Measurements from ENCODE around the gene MCC. TPM values are rescaled to one million over a fixed set of nuclear protein-coding genes. Genes with fewer than 3 reads are reported as not detected.
A peak's percentile ranks its signal among the peaks of the same experiment; 100 is the strongest.

MCC gene
- polyA plus RNA-seq, 3 donors from 2014 or later = 0.53 to 1.2 (median 0.63) TPM

DNA sequence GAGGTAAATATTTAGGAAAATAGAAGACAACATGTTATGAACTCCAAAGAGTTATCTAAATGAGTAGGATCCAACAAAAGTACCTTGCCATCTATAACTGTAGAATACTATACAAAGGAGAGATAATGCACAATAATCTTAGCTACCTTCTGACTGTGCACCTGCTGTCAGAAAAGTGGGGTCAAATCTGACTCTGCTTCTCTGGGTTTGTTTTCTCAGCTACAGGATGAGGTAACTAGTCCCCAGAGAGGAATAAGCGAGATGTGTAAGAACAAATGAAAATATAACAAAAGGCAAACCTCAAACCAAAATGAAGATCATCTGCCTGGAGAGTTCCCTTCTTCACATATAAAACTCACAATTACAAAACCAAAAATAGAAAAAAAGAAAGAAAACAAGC, 306.8 kb downstream of the MCC start:
- DNase-seq = no peak
- no peak overlapping the region for H3K27ac Mint-ChIP-seq
- H3K4me3 Mint-ChIP-seq = no peak overlapping the region
- peaks cover 0 to 3% (median 0%) of the 10 kb centered on the region in 3 donors for H3K36me3 Mint-ChIP-seq
- H3K27me3 Mint-ChIP-seq (ENCODE audit: low read depth in 3 of 3) = peaks cover 2 to 9% (median 5%) of the 10 kb centered on the region in 3 donors
- no peaks in the 10 kb centered on the region for H3K9me3 Mint-ChIP-seq
- peaks cover 0 to 2% of the 10 kb centered on the region in 2 donors for H3K4me1 Mint-ChIP-seq

- Mint-ChIP-seq H3K4me1 (peaks cover 0 to 2% of the 10 kb centered on the region in 2 donors), H3K9me3 (no peaks in the 10 kb centered on the region), H3K36me3 (peaks cover 0 to 3% (median 0%) of the 10 kb centered on the region in 3 donors), H3K27me3 (ENCODE audit: low read depth in 3 of 3) (peaks cover 2 to 9% (median 5%) of the 10 kb centered on the region in 3 donors), H3K27ac (no peak overlapping the region), H3K4me3 (no peak overlapping the region)
- DNase-seq = no peak
Observed at GRCh38 chr5:113179156-113179555, 309.1 kb downstream of the MCC start.

- no peak overlapping the region for H3K27ac Mint-ChIP-seq
- H3K4me3 Mint-ChIP-seq = no peak overlapping the region
- peaks cover 0 to 2% of the 10 kb centered on the region in 2 donors for H3K4me1 Mint-ChIP-seq
- H3K27me3 Mint-ChIP-seq (ENCODE audit: low read depth in 3 of 3) = peaks cover under 1 to 9% (median 5%) of the 10 kb centered on the region in 3 donors
- H3K9me3 Mint-ChIP-seq = no peaks in the 10 kb centered on the region
- DNase-seq = no peak
- H3K36me3 Mint-ChIP-seq = peaks cover 0 to 3% (median 0%) of the 10 kb centered on the region in 3 donors
Observed at GRCh38 chr5:113178073-113178779, 310.0 kb downstream of the MCC start.

- H3K27me3 Mint-ChIP-seq (ENCODE audit: low read depth in 3 of 3) = peaks cover 0 to 9% (median 8%) of the 10 kb centered on the region in 3 donors
- no peak overlapping the region for H3K4me3 Mint-ChIP-seq
- peaks cover 0 to under 1% of the 10 kb centered on the region in 2 donors for H3K4me1 Mint-ChIP-seq
- no peak overlapping the region for H3K27ac Mint-ChIP-seq
- no peaks in the 10 kb centered on the region for H3K9me3 Mint-ChIP-seq
- H3K36me3 Mint-ChIP-seq = peaks cover 0 to 3% (median 0%) of the 10 kb centered on the region in 3 donors
- no peak for DNase-seq
Observed at GRCh38 chr5:113177225-113177624, 311.0 kb downstream of the MCC start.

DNA sequence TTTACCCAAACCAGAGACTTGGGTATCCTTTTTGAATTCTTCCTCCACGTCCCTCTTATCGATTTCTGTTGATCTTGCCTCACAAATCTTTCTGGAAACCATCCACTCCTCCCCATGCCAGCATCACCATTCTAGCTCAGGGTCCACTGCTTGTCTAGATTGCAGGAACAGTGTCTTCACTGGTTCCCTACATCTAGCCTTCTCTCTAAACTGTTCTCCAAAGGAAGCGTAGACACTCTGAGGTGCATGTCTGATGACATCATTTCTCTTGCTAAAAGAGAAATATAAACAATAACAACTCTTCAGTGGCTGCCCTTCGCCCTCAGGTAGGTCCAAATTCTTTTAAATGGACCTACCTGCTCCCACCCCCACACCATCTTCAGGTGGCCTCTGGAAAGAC, 311.5 kb downstream of the MCC start:
- Mint-ChIP-seq H3K36me3 (peaks cover 0 to 3% (median 0%) of the 10 kb centered on the region in 3 donors), H3K4me1 (no peaks in the 10 kb centered on the region), H3K4me3 (no peak overlapping the region), H3K9me3 (no peaks in the 10 kb centered on the region), H3K27me3 (ENCODE audit: low read depth in 3 of 3) (peaks cover 0 to 10% (median 9%) of the 10 kb centered on the region in 3 donors), H3K27ac (no peak overlapping the region)
- DNase-seq = no peak

- no peak overlapping the region for H3K27ac Mint-ChIP-seq
- H3K4me1 Mint-ChIP-seq = no peaks in the 10 kb centered on the region
- no peaks in the 10 kb centered on the region for H3K9me3 Mint-ChIP-seq
- H3K27me3 Mint-ChIP-seq (ENCODE audit: low read depth in 3 of 3) = peaks cover 0 to 10% (median 9%) of the 10 kb centered on the region in 3 donors
- peaks cover 0 to 3% (median 0%) of the 10 kb centered on the region in 3 donors for H3K36me3 Mint-ChIP-seq
- H3K4me3 Mint-ChIP-seq = no peak overlapping the region
- no peak for DNase-seq
Observed at GRCh38 chr5:113176196-113176595, 312.1 kb downstream of the MCC start.

GRCh38 chr5:113172231-113172826, 315.9 kb downstream of the MCC start:
- no peaks in the 10 kb centered on the region for H3K9me3 Mint-ChIP-seq
- H3K4me3 Mint-ChIP-seq = no peak overlapping the region
- H3K36me3 Mint-ChIP-seq = peaks cover 0 to 3% (median 0%) of the 10 kb centered on the region in 3 donors

GRCh38 chr5:113171520-113171919, 316.7 kb downstream of the MCC start:
- Mint-ChIP-seq H3K4me1 (no peaks in the 10 kb centered on the region), H3K27me3 (ENCODE audit: low read depth in 3 of 3) (peaks cover 5 to 17% (median 6%) of the 10 kb centered on the region in 3 donors), H3K36me3 (no peaks in the 10 kb centered on the region), H3K9me3 (no peaks in the 10 kb centered on the region), H3K27ac (no peak overlapping the region), H3K4me3 (no peak overlapping the region)
- no peak for DNase-seq

More at GRCh38 chr5:113172231-113172826, 315.9 kb downstream of the MCC start:
- Mint-ChIP-seq H3K4me1 (no peaks in the 10 kb centered on the region), H3K27ac (no peak overlapping the region), H3K27me3 (ENCODE audit: low read depth in 3 of 3) (peaks cover 6 to 13% (median 9%) of the 10 kb centered on the region in 3 donors)
- no peak for DNase-seq

- Mint-ChIP-seq H3K27me3 (ENCODE audit: low read depth in 3 of 3) (peaks cover 4 to 16% (median 6%) of the 10 kb centered on the region in 3 donors), H3K4me3 (no peak overlapping the region), H3K9me3 (no peaks in the 10 kb centered on the region), H3K27ac (no peak overlapping the region), H3K4me1 (no peaks in the 10 kb centered on the region), H3K36me3 (no peaks in the 10 kb centered on the region)
- DNase-seq = no peak
Observed at GRCh38 chr5:113170707-113171106, 317.5 kb downstream of the MCC start.

- Mint-ChIP-seq H3K9me3 (no peaks in the 10 kb centered on the region), H3K27ac (no peak overlapping the region), H3K27me3 (ENCODE audit: low read depth in 3 of 3) (peaks cover 5 to 16% (median 6%) of the 10 kb centered on the region in 3 donors), H3K4me1 (no peaks in the 10 kb centered on the region), H3K4me3 (no peak overlapping the region), H3K36me3 (no peaks in the 10 kb centered on the region)
- no peak for DNase-seq
Observed at GRCh38 chr5:113169720-113170119, 318.5 kb downstream of the MCC start.

DNA sequence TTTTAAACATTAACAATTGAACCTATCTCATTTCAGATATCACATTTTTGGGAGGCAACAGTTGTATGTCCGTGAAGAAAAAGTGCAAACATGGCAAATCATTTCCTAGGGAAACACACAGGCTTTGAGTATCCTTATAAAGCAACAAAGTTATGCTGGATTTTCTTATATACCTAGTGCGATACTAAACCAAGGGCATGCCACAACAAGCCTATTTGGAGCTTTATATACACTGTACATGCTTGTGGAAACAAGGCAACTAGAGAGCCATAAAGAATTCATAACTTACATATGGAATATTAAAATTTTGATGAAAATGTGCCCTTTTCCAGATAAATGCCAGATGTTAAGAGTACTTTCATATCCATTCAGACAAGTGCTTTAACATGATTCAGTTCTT, 320.3 kb downstream of the MCC start:
- Mint-ChIP-seq H3K9me3 (no peaks in the 10 kb centered on the region), H3K4me3 (no peak overlapping the region), H3K27ac (no peak overlapping the region), H3K36me3 (no peaks in the 10 kb centered on the region), H3K27me3 (ENCODE audit: low read depth in 3 of 3) (peaks cover 5 to 16% (median 10%) of the 10 kb centered on the region in 3 donors), H3K4me1 (no peaks in the 10 kb centered on the region)
- no peak for DNase-seq

GRCh38 chr5:113166852-113167366, 321.3 kb downstream of the MCC start:
- H3K4me1 Mint-ChIP-seq = peaks cover 0 to 5% of the 10 kb centered on the region in 2 donors
- H3K9me3 Mint-ChIP-seq = no peaks in the 10 kb centered on the region
- no peak overlapping the region for H3K4me3 Mint-ChIP-seq
- H3K27ac Mint-ChIP-seq = peak overlapping the region in 1 of 6 donors; percentile 33
- DNase-seq = no peak
- no peaks in the 10 kb centered on the region for H3K36me3 Mint-ChIP-seq
- H3K27me3 Mint-ChIP-seq (ENCODE audit: low read depth in 3 of 3) = peaks cover 5 to 10% (median 9%) of the 10 kb centered on the region in 3 donors

DNA sequence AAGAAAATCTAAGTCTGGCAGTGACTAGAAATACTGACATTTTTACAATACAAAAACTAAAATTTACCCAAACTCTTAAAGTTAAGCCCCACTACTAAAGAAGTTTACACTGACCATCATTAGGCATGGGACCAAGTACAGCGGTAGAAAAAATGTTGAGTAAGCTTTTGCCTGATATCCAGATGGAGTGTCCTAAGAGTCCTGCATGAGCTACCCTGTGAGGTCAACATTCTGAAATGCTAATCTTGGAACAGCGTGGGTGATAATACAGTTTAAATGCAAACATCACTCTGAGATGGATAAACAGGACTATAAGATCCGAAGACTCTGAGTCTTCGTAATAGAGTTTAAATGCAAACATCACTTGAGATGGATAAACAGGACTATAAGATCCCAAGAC, 322.0 kb downstream of the MCC start:
- peaks cover 5 to 10% (median 9%) of the 10 kb centered on the region in 3 donors for H3K27me3 Mint-ChIP-seq (ENCODE audit: low read depth in 3 of 3)
- H3K9me3 Mint-ChIP-seq = no peaks in the 10 kb centered on the region
- H3K27ac Mint-ChIP-seq = no peak overlapping the region
- H3K4me1 Mint-ChIP-seq = peaks cover 0 to 5% of the 10 kb centered on the region in 2 donors
- H3K4me3 Mint-ChIP-seq = no peak overlapping the region
- no peaks in the 10 kb centered on the region for H3K36me3 Mint-ChIP-seq
- DNase-seq = no peak

- Mint-ChIP-seq H3K4me1 (peaks cover 0 to 5% of the 10 kb centered on the region in 2 donors), H3K36me3 (no peaks in the 10 kb centered on the region), H3K27ac (no peak overlapping the region), H3K9me3 (no peaks in the 10 kb centered on the region), H3K27me3 (ENCODE audit: low read depth in 3 of 3) (peaks cover 5 to 9% (median 8%) of the 10 kb centered on the region in 3 donors), H3K4me3 (no peak overlapping the region)
- DNase-seq = no peak
Observed at GRCh38 chr5:113164021-113164420, 324.2 kb downstream of the MCC start.

Data from immature natural killer cell (primary cell).